ENCODE results near the gene TCP11L2. TPM values are rescaled to one million over a fixed set of nuclear protein-coding genes. Genes with fewer than 3 reads are reported as not detected.

TCP11L2 gene
- total RNA-seq, 4 donors from 2014 or later, result 22.3 to 59.7 (median 45.2) TPM

DNA sequence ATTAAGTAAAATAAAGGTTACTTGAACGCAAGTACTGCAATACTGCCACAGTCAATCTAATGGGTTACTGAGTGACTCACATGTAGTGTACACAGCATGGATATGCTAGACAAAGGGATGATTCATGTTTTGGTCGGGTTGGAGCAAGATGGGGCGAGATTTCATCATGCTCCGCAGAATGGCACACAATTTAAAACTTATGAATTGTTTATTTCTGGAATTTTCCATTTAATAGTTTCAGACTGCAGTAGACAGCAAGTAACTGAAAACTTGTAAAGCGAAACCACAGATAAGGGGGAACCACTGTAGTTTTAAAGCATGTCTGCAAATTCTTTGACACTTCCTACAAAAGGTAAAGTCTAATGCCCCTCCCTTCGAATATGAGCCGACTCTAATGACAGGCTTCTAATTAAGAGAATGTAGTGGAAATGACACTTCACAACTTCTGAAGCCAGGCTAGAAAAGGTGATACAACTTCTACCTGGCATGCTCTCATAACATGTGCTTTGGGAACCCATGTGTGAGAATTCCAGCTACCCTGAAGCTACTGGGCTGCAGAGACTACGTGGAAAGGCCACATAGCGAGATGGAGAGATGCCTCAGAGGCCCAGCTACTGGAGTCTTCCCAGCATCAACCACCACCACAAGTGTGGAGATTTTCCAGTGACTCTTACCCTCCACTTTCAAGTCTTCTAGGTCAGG lies 13.9 kb upstream of the TCP11L2 start:
- TF ChIP-seq, protein P1, sequence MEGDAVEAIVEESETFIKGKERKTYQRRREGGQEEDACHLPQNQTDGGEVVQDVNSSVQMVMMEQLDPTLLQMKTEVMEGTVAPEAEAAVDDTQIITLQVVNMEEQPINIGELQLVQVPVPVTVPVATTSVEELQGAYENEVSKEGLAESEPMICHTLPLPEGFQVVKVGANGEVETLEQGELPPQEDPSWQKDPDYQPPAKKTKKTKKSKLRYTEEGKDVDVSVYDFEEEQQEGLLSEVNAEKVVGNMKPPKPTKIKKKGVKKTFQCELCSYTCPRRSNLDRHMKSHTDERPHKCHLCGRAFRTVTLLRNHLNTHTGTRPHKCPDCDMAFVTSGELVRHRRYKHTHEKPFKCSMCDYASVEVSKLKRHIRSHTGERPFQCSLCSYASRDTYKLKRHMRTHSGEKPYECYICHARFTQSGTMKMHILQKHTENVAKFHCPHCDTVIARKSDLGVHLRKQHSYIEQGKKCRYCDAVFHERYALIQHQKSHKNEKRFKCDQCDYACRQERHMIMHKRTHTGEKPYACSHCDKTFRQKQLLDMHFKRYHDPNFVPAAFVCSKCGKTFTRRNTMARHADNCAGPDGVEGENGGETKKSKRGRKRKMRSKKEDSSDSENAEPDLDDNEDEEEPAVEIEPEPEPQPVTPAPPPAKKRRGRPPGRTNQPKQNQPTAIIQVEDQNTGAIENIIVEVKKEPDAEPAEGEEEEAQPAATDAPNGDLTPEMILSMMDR (IDR thresholded peaks at IDR 0.05), result no peak
- no peak for TF ChIP-seq POLR2A (IDR thresholded peaks at IDR 0.05)
- H3K27ac ChIP-seq, result no peak overlapping the region
- H3K9me3 ChIP-seq, result no peaks in the 10 kb centered on the region
- H3K4me1 ChIP-seq, result no peaks in the 10 kb centered on the region
- intact Hi-C loops (cut with DNase I; ENCODE audit: low total_unique reads), result no loop called here
- H3K4me3 ChIP-seq, result no peak overlapping the region
- DNase-seq, result no peak
- H3K36me3 ChIP-seq, result no peaks in the 10 kb centered on the region
- H3K27me3 ChIP-seq, result no peaks in the 10 kb centered on the region

DNA sequence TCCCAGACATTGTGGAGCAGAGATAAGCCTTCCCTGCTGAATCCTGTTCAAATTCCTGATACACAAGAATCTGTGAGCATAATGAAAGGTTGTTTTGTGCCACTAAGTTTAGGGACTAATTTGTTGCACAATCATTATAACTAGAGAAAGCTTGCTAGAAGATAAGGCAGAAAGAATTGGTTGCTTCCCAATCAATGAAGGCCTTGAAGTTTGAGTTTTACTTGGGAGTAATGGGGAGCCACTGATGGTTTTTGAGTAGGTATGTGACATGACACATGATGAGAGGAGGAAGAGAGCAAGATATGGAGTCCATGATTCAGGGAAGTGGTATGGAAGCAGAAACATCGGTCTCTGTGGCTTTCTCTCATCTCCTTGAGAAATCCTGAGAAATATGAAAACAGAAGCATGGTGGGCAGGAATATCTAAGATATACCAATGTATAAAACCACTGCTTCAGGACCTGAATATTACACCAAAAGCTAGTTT lies 13.3 kb upstream of the TCP11L2 start:
- Histone ChIP-seq H3K27ac (no peak overlapping the region), H3K9me3 (no peaks in the 10 kb centered on the region), H3K36me3 (no peaks in the 10 kb centered on the region), H3K27me3 (no peaks in the 10 kb centered on the region), H3K4me3 (no peak overlapping the region), H3K4me1 (no peaks in the 10 kb centered on the region)
- no peak for DNase-seq
- intact Hi-C loops (cut with DNase I; ENCODE audit: low total_unique reads), result no loop called here
- no peak for TF ChIP-seq POLR2A (IDR thresholded peaks at IDR 0.05)
- TF ChIP-seq, protein P1 (IDR thresholded peaks at IDR 0.05), result no peak

DNA sequence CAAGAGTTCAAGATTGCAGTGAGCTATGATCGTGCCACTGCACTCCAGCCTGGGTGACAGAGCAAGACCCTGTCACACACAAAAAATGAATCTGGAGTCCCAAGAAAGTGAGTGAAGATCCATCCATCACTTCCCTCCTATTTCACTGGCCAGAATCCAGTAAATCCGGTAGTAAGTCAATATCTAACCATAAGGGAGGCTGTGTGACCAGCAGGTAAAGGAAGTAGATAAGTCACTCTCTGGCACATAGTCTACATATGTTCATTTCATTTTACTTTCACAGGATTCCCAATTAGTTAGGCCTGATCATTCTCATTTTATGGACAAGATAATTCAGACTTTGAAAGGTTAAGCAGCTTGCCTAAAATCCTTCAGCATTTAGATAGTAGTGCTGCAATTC lies 11.9 kb upstream of the TCP11L2 start:
- H3K4me3 ChIP-seq, result no peak overlapping the region
- H3K9me3 ChIP-seq, result no peaks in the 10 kb centered on the region
- H3K36me3 ChIP-seq, result no peaks in the 10 kb centered on the region
- intact Hi-C loops (cut with DNase I; ENCODE audit: low total_unique reads), result no loop called here
- H3K4me1 ChIP-seq, result no peaks in the 10 kb centered on the region
- DNase-seq, result no peak
- TF ChIP-seq, protein P1 (IDR thresholded peaks at IDR 0.05), result no peak
- no peak for TF ChIP-seq POLR2A (IDR thresholded peaks at IDR 0.05)
- no peaks in the 10 kb centered on the region for H3K27me3 ChIP-seq
- no peak overlapping the region for H3K27ac ChIP-seq

DNA sequence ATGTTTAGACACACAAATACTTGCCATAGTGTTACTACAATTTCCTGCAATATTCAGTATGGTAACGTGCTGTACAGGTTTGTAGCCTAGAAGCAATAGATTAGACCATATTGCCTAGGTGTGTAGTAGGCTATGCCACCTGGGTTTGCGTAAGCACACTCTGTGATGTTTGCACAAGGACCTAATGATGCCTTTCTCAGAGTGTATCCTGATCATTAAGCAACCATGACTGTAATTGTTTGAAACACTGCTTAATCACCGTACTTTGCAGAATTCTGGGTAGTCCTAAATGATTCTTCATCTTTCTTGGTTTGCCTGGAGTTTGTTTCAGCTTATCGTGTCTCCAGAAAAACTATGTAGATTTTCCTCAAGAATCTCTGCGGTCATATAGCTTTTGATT lies 11.2 kb upstream of the TCP11L2 start:
- intact Hi-C loops (cut with DNase I; ENCODE audit: low total_unique reads), result no loop called here
- Histone ChIP-seq H3K4me1 (no peaks in the 10 kb centered on the region), H3K4me3 (no peak overlapping the region), H3K36me3 (no peaks in the 10 kb centered on the region), H3K27ac (no peak overlapping the region), H3K9me3 (no peaks in the 10 kb centered on the region), H3K27me3 (no peaks in the 10 kb centered on the region)
- DNase-seq, result no peak
- TF ChIP-seq, protein P1 (IDR thresholded peaks at IDR 0.05), result no peak
- no peak for TF ChIP-seq POLR2A (IDR thresholded peaks at IDR 0.05)

DNA sequence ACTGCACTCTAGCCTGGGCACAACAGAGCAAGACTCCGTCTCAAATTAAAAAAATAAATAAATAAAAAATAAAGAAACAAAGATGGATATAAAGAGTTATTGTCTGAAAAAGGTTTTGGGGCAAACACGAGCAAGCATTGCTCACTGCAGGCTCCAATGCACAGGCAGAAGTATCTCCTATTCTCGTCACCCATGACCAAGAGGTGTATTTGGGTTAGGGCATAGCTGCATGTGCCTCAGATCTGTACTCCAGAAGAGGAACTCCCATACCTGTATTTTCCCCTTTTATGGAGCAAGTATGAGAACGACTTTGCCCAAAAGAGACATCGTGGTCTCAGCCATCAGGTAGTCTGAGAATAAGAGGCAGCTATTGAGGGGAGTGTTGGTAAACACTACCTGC lies 10.2 kb upstream of the TCP11L2 start:
- no peak overlapping the region for H3K27ac ChIP-seq
- no peak for TF ChIP-seq POLR2A (IDR thresholded peaks at IDR 0.05)
- TF ChIP-seq, protein P1 (IDR thresholded peaks at IDR 0.05), result no peak
- no peaks in the 10 kb centered on the region for H3K27me3 ChIP-seq
- DNase-seq, result no peak
- intact Hi-C loops (cut with DNase I; ENCODE audit: low total_unique reads), result no loop called here
- no peaks in the 10 kb centered on the region for H3K4me1 ChIP-seq
- no peak overlapping the region for H3K4me3 ChIP-seq
- no peaks in the 10 kb centered on the region for H3K9me3 ChIP-seq
- no peaks in the 10 kb centered on the region for H3K36me3 ChIP-seq

Measured in uterus (tissue), 4 donors.